HG03159 (cell line): Measurements from ENCODE around the gene LAMA4.
A peak's percentile ranks its signal among the peaks of the same experiment; 100 is the strongest.

Source experiments
- ATAC-seq: cut with Tn5 transposase; IDR thresholded peaks from one replicate; pipeline ENCODE4 v1.9.1; 2021; ENCODE audit warnings: mild to moderate bottlenecking, moderate library complexity; ENCODE audit not compliant: unreplicated experiment

The LAMA4 gene, protein sequence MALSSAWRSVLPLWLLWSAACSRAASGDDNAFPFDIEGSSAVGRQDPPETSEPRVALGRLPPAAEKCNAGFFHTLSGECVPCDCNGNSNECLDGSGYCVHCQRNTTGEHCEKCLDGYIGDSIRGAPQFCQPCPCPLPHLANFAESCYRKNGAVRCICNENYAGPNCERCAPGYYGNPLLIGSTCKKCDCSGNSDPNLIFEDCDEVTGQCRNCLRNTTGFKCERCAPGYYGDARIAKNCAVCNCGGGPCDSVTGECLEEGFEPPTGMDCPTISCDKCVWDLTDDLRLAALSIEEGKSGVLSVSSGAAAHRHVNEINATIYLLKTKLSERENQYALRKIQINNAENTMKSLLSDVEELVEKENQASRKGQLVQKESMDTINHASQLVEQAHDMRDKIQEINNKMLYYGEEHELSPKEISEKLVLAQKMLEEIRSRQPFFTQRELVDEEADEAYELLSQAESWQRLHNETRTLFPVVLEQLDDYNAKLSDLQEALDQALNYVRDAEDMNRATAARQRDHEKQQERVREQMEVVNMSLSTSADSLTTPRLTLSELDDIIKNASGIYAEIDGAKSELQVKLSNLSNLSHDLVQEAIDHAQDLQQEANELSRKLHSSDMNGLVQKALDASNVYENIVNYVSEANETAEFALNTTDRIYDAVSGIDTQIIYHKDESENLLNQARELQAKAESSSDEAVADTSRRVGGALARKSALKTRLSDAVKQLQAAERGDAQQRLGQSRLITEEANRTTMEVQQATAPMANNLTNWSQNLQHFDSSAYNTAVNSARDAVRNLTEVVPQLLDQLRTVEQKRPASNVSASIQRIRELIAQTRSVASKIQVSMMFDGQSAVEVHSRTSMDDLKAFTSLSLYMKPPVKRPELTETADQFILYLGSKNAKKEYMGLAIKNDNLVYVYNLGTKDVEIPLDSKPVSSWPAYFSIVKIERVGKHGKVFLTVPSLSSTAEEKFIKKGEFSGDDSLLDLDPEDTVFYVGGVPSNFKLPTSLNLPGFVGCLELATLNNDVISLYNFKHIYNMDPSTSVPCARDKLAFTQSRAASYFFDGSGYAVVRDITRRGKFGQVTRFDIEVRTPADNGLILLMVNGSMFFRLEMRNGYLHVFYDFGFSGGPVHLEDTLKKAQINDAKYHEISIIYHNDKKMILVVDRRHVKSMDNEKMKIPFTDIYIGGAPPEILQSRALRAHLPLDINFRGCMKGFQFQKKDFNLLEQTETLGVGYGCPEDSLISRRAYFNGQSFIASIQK (N-terminal part only)

GRCh38 chr6:112253841-112254816 lies at the start of gene LAMA4:
LAMA4 (minus strand) TSS chr6:112254567; CDS start chr6:112254150, 417 bp downstream.
- no peak for ATAC-seq

DNA sequence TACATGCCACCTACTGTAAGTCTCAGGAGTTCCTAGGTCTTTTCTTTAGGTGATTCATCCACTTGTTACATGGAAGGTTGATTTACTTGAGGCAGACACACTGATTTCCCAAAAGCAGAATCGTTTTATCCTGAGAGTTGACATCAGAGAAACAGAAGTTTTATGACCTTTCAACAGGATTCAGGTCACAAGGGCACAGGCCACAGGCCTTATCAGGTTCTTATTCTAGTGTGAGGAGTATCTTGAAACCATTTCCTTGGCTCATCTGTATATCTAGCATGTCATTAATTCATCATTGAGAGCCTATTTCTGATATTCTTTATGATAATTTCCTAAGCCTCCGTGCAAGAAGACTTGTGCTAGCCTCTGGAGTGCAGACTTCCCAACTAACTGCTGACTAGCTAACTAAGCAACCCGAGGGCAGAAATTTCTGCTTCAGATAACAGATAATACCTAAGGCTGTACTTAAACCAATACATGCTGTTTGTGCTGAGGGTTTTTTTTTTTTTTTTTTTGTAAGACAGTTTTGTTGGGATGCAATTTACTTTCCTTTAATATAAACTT lies 47.9 kb upstream of the LAMA4 start:
- no peak for ATAC-seq

DNA sequence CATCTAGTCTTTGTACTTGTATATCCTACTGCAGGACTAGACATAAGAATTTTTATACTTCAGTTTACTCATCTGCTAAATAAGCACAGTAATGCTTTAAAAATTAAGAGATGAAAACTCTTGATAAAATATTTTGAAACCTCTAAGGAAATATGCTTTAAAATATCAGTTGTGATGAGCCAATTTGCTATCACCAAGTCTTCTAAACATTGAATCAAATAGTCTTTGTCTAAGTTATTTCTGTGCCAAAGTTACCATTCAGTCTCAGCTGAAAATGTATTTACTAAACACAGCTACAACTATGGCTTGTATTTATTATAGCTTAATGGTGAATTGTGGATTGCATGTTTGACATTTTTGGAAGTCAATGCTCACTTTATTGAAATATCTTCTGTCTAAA lies 46.5 kb upstream of the LAMA4 start:
- no peak for ATAC-seq

DNA sequence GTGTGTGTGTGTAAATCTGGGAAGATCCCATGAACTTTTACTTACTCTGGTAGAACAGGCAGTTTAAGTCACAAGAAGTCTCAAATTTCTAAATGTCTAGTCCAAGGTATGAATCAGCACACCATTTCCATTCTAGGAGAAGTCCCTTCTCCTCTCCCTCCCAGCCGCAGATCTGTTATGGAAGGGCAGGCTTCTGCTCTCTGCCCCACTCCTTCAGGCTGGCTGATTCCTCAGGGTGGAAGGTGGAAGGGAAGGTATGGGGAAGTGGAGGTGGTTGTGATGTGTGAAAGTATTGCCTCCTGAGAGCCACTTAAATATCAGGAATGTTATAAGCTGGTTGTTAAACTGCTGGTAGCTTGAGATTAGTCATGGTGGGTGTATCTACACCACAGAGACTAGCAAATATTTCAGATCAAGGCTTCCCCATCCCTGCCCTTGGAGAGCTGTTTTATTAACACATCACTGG lies 44.5 kb upstream of the LAMA4 start:
- ATAC-seq: no peak

DNA sequence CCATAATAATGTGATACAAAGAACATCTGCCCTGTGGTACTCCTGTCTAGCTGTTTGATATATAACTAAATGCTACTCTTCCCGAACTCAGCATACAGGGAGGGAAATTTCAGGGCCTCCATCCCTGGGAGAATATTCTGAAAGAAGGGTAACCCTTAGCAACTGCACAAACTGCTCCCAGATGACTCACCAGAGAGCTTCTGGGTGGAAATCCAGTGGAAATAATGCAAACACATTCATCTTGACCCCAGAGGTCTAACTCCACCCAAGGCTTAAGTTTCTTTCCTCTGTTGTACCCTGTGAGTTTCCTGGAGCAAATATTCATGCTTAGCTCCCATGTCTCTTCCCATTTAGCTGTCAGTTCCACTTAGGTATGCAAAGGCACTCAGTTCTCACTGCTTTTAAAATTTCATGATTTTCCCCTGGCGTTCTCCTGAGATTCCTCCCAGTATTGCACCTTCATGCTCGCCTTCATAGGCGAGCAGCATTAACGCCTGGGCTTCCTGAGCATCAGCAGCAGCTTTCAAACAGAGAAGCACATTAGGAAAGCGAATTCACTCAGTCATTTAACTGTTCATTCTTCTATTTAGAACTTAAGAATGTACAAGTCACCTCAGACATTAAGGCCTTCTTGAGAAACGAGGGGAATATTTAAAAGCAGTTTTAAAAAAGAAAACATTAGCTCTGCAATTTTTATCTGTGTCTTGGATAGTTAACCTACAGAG lies 43.8 kb upstream of the LAMA4 start:
- ATAC-seq: no peak

DNA sequence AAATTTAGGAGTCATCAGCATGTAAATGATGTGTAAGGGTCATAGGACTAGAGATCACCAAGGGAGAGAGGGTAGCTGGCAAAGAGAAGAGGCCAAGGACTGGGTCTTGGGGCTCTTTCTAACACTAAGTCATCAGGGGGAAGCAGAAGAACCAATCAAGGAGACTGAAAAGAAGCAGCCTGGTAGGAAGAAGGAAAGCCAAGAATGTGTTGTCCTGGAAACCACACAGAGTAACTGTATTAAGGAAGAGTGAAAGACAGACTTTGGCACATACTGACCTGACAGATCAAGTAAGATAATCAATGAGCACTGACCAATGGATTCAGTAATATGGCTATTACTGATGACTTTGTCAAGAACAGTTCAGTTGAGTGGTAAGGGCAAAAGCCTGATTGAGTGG lies 42.3 kb upstream of the LAMA4 start:
- no peak for ATAC-seq

DNA sequence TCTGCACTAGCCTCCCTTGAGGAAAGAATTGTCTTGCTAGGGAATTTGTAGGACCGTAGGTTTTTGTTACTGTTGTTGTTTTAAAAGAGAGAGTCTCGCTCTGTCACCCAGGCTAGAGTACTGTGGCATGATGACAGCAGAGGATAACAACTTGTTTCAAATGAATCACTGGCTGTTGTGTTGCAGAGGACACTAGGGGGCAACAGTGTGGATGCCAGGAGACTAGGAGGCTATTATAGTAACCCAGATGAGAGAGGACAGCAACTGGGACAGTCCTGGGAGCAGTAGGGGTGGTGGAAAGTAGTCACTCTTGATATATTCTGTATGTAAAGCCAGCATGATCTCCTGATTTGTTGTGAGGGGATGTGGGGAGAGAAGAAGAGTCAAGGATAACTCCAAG lies 41.8 kb upstream of the LAMA4 start:
- peak; percentile 63 for ATAC-seq

DNA sequence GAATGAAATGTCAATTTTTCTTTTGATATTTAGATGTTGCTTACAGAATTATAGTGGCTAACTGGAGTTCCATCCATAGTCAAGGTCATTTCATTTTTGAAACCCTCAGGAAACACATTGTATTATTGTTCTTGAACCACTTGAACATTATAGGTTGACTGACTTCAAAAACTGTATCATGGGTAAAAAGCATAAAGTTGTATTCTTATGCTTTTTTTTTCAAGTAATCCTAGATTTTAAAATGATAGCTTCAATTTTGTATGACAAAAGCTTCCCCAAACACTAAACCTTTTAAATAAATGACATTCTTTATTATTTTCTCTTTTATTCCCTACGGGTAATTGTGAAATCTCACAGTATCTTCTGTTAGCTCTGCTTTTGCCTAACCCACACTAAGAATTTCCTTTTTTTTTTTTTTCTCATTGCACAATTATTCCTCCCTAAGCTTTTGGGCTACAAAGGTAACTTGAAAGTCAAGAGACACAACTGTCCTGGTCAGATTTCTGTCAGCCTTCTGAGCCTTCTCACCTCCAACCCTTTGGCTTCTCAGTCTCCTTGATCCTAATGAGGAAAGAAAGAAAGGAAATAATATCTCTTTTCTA lies 36.9 kb upstream of the LAMA4 start:
- no peak for ATAC-seq

DNA sequence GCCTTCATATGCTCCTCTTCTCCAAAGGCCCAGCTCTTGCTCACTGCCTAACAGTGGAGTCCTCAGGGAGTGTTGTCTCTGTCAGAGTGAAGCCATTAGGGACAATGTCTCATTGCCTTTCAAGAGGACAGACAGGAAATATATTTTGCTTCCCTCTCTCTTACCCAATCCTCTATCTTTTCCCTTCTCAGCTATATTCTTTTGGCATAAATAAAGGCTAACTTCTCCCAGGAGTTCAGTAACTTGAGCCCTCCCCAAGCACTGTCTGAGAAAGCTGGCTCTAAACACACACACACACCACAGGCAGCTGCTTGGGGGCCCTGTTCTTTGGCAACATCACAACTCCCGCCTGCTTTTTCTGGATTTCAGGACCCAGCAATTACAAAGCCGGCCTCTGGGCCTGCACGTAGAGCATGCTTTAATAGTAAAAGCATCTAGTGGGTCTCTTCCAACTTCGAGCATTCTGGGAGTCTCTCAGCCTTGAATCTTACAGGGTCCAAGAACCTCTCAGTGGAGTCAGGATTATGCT lies 34.7 kb upstream of the LAMA4 start:
- no peak for ATAC-seq

DNA sequence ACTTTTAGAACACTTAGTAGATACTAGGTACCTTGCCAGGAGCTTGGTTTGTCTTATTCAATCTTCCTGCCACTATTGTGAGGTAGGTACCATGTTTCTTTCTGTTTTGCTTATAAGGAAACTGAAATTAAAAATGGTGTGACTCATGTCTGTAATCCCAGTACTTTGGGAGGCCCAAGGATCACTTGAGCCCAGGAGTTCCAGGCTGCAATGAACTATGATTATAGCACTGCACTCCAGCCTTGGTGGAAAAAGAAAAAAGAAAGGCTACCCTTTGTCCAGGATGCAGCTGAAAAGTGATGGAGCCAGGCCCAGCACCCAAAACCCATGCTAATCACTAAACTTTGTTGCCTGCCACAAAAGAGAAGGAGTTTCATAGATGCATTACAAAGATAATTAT lies 34.1 kb upstream of the LAMA4 start:
- no peak for ATAC-seq

DNA sequence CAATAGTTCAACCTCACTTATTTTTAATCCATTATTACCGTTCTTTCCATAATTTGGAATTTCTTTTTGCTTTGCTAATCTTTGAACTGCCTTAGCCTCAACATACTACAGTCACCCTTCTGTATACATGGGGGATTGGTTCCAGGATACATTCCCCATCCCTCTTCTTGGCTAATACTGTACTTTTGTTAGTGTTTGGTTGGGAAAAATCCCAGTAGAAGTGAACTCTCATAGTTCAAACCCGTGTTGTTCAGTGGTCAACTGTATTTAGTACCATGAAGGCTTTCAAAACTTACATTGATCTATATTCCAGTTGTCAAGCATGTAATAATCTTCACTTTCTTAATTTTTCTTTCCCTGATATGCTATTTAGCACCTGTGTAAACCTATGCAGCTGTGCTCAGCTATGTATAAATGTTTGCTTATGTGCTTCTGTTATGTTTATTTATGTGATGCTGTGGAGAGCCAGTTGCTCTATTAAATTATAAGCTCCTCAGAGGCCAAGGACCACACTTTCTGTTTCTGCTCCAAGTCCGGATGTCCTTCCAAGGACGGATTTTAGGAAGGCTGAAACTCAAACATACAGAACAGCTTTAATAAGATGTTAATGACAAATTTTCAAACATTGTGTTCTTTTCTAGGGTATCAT lies 33.3 kb upstream of the LAMA4 start:
- ATAC-seq: no peak

- ATAC-seq: no peak
These were observed 32.3 kb upstream of the LAMA4 start for GRCh38 chr6:112286500-112287144.

DNA sequence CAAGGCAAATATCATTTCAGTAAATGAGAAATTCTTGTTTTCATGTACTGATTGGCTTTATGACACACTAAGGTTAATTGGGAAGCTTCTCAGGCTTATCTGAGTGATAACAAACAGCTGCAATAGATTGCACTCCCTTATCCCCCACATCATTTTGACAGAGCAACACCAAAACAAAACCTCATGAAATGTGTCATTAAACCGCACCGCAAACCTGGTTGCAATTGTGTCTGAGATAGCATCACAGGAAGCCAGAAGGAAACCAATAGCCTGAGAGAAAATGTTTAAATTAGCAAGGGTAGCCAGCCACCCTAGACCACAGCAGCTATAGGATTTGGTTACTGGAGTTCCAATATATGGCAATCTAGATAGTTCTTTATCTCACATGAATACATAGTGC lies 31.6 kb upstream of the LAMA4 start:
- peak; percentile 76 for ATAC-seq

DNA sequence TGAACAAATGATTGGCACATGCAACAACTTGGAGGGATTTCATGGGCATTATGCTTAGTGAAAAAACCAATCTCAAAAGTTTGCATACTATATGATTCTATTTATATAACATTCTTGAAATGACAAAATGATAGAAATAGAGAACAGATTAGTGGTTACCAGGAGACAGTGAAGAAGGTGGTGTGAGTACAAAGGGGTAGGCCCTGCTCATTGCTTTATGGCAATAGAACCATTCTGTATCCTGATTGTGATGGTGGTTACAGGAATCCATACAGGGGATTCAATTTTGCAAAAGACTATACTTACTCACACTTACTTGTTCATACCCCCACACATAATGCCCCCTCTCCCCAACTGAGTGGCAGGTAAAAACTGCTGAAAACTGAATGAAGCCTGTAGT lies 30.2 kb upstream of the LAMA4 start:
- ATAC-seq: no peak

GRCh38 chr6:112283621-112284020 lies 29.3 kb upstream of the LAMA4 start:
- ATAC-seq: no peak

DNA sequence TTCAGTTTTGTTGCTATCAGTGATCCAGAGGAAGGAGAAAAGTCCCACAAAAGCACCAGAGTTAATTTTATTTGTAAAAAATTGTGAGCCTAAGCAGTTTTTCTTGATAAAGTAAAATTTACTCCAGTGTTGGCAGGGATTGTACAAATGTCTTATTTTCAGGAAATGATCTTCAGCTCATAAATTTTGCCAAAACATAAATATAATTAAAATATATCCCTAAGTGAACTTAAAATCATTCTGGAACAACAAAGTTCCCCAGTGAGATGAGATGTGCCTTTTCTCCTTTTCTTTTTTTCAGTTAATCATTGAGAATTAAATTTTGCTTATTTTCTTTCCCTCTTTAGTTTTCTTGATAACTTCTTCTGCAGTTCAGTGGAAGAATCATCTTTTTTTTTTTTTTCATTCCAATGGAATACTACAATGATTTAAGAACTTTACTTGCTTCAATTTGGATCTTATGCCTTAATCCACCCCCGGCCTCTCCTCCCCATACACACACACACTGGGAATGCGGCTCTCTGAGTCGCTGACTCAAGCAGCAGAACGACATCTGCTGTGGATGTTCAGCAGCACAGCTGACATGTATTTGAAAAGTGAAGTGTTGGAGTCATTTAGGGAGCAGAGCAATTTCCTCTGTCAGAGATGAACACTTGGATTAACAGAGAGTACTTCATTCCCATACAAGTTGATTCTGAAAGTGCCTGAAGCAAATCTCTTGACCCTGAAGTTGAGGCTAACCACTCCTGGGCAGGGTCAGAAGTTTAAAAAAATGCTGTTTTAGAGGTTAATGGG lies 27.7 kb upstream of the LAMA4 start:
- ATAC-seq: no peak
